H1 (cell line): ENCODE measurements around the gene SPATS1. TPM values are rescaled to one million over a fixed set of nuclear protein-coding genes. Genes with fewer than 3 reads are reported as not detected.

Source experiments
- CTCF ChIA-PET: fragments of 300-600 bp; sonication (Branson Sonifier 250); formaldehyde crosslinking; loops from one replicate; lab custom pipeline; 2021; ENCODE audit not compliant: partially characterized antibody; lab: Charles Lee
- POLR2A ChIA-PET: fragments of 300-600 bp; sonication (Branson Sonifier 250); formaldehyde crosslinking; loops from one replicate; lab custom pipeline; 2021; ENCODE audit warnings: inconsistent platforms; ENCODE audit not compliant: partially characterized antibody; lab: Charles Lee
- DNase-seq, 2 experiments: peaks; one replicate each; pipeline versions ENCODE4 v3.0.0 to v3.0.0-alpha.2; 2010 to 2022; ENCODE audit warnings: low spot score in 2 of 2, low read depth in 1 of 2, mixed read lengths in 1 of 2
- FAIRE-seq: peaks from 2 replicates; lab custom pipeline; 2011; peaks lifted over from hg19 to GRCh38; lab: Jason Lieb, UNC
- H2AFZ ChIP-seq: 2 replicates; pipeline ENCODE4 v1.8.1; 2012; ENCODE audit warnings: low read length, inconsistent platforms
- H2AK5ac ChIP-seq: 2 replicates; pipeline ENCODE4 v1.6.1; 2013; ENCODE audit warnings: low read depth, low read length
- H2BK120ac ChIP-seq: replicated peaks from 2 replicates; pipeline ENCODE3; 2013; ENCODE audit warnings: low read depth, low read length, inconsistent platforms
- H2BK12ac ChIP-seq: 2 replicates; pipeline ENCODE4 v1.6.1; 2013; ENCODE audit warnings: low read depth, low read length
- H2BK15ac ChIP-seq: 2 replicates; pipeline ENCODE4 v1.6.1; 2013; ENCODE audit warnings: low read length
- H2BK20ac ChIP-seq: 2 replicates; pipeline ENCODE4 v1.6.1; 2013; ENCODE audit warnings: low read length
- H2BK5ac ChIP-seq: 2 replicates; pipeline ENCODE4 v1.6.1; 2013; ENCODE audit warnings: low read depth, low read length
- H3K14ac ChIP-seq: 2 replicates; pipeline ENCODE4 v1.6.1; 2013; ENCODE audit warnings: inconsistent platforms; ENCODE audit not compliant: insufficient read length
- H3K18ac ChIP-seq: 2 replicates; pipeline ENCODE4 v1.6.1; 2013; ENCODE audit warnings: low read length; ENCODE audit errors: extremely low read depth
- H3K23ac ChIP-seq: 2 replicates; pipeline ENCODE4 v1.6.1; 2013; ENCODE audit warnings: inconsistent platforms; ENCODE audit not compliant: insufficient read length
- H3K23me2 ChIP-seq: 2 replicates; pipeline ENCODE4 v1.6.1; 2013; ENCODE audit warnings: low read depth, low read length
- H3K27ac ChIP-seq: 2 replicates; pipeline ENCODE4 v1.6.1; 2011; ENCODE audit warnings: low read depth, low read length, inconsistent platforms
- H3K27me3 ChIP-seq, 4 experiments: replicated peaks in 1 of 4; 1 replicate in 1 of 4; 2 replicates in 3 of 4; pipeline versions ENCODE4 v1.6.1 to v1.8.1; 2011 to 2013; ENCODE audit warnings: low read length in 3 of 4, mild to moderate bottlenecking in 3 of 4, inconsistent platforms in 2 of 4, mixed read lengths in 2 of 4, moderate library complexity in 1 of 4; ENCODE audit not compliant: control insufficient read depth in 3 of 4, insufficient read depth in 3 of 4; ENCODE audit errors: extremely low read depth in 1 of 4
- H3K36me3 ChIP-seq, 4 experiments: 2 replicates each; pipeline versions ENCODE4 v1.6.1 to v1.8.1; 2011 to 2013; ENCODE audit warnings: mild to moderate bottlenecking in 4 of 4, low read length in 3 of 4, moderate library complexity in 2 of 4, control low read depth in 1 of 4, inconsistent platforms in 1 of 4; ENCODE audit not compliant: insufficient read depth in 4 of 4, control insufficient read depth in 2 of 4
- H3K4ac ChIP-seq: replicated peaks from 2 replicates; pipeline ENCODE3; 2013; ENCODE audit warnings: low read length, low read depth, mixed read lengths, inconsistent platforms; ENCODE audit not compliant: insufficient read length
- H3K4me1 ChIP-seq, 4 experiments: replicated peaks in 1 of 4; 1 replicate in 1 of 4; 2 replicates in 3 of 4; pipeline versions ENCODE4 v1.6.1 to v1.8.1; 2011 to 2013; ENCODE audit warnings: low read length in 3 of 4, inconsistent platforms in 2 of 4, mixed read lengths in 1 of 4; ENCODE audit not compliant: insufficient read depth in 4 of 4, control insufficient read depth in 3 of 4
- H3K4me2 ChIP-seq, 2 experiments: 2 replicates each; pipeline versions ENCODE4 v1.6.1 to v1.8.1; 2011 to 2013; ENCODE audit warnings: low read depth in 2 of 2, low read length in 2 of 2, control low read depth in 1 of 2, inconsistent platforms in 1 of 2, mild to moderate bottlenecking in 1 of 2; ENCODE audit not compliant: insufficient read depth in 1 of 2
- H3K4me3 ChIP-seq, 4 experiments: fragments of 200-600, 300-600 bp in 1 of 4; sonication (generic), shearing (Covaris generic), sonication (Bioruptor Twin) in 1 of 4; 2 replicates each; pipeline versions ENCODE4 v1.5.1 to v1.8.1; 2011 to 2016; ENCODE audit warnings: low read length in 4 of 4, low read depth in 3 of 4, control low read depth in 2 of 4, inconsistent platforms in 2 of 4, mild to moderate bottlenecking in 2 of 4, mixed read lengths in 1 of 4, moderate library complexity in 1 of 4; ENCODE audit not compliant: insufficient read depth in 2 of 4; ENCODE audit errors: extremely low read depth in 1 of 4
- H3K56ac ChIP-seq: replicated peaks from 2 replicates; pipeline ENCODE3; 2013; ENCODE audit warnings: low read depth, mild to moderate bottlenecking, mixed read lengths, low read length, inconsistent platforms; ENCODE audit not compliant: insufficient read length
- H3K79me1 ChIP-seq: 2 replicates; pipeline ENCODE4 v1.6.1; 2013; ENCODE audit warnings: low read depth, low read length, control low read depth
- H3K79me2 ChIP-seq, 2 experiments: 2 replicates each; pipeline versions ENCODE4 v1.6.1 to v1.8.1; 2012 to 2013; ENCODE audit warnings: low read length in 2 of 2, mild to moderate bottlenecking in 2 of 2, inconsistent platforms in 1 of 2; ENCODE audit not compliant: insufficient read depth in 2 of 2, control insufficient read depth in 1 of 2
- H3K9ac ChIP-seq, 4 experiments: replicated peaks in 1 of 4; 1 replicate in 1 of 4; 2 replicates in 3 of 4; pipeline versions ENCODE4 v1.6.1 to v1.8.1; 2011 to 2013; ENCODE audit warnings: low read depth in 3 of 4, low read length in 3 of 4, control low read depth in 2 of 4, mild to moderate bottlenecking in 2 of 4, moderate library complexity in 2 of 4, inconsistent platforms in 1 of 4; ENCODE audit errors: extremely low read depth in 1 of 4
- H3K9me3 ChIP-seq, 2 experiments: 2 replicates each; pipeline versions ENCODE4 v1.6.1 to v1.8.1; 2012 to 2013; ENCODE audit warnings: mild to moderate bottlenecking in 2 of 2, moderate library complexity in 2 of 2, control low read depth in 1 of 2, inconsistent platforms in 1 of 2, low read depth in 1 of 2, low read length in 1 of 2, mixed read lengths in 1 of 2; ENCODE audit not compliant: insufficient read depth in 2 of 2
- H4K20me1 ChIP-seq, 2 experiments: replicated peaks in 1 of 2; 2 replicates each; pipeline versions ENCODE3 to v1.8.1; 2011 to 2013; ENCODE audit warnings: inconsistent platforms in 2 of 2, low read length in 2 of 2, mild to moderate bottlenecking in 1 of 2; ENCODE audit not compliant: insufficient read depth in 2 of 2, control insufficient read depth in 1 of 2
- H4K5ac ChIP-seq: 2 replicates; pipeline ENCODE4 v1.6.1; 2013; ENCODE audit warnings: low read length, low read depth, mixed read lengths, inconsistent platforms; ENCODE audit not compliant: insufficient read length
- H4K8ac ChIP-seq: 2 replicates; pipeline ENCODE4 v1.8.0; 2013; ENCODE audit warnings: mild to moderate bottlenecking, moderate library complexity, low read length, inconsistent platforms; ENCODE audit not compliant: insufficient read depth; ENCODE audit errors: extremely low read depth
- H4K91ac ChIP-seq: replicated peaks from 2 replicates; pipeline ENCODE3; 2013; ENCODE audit warnings: low read length, mixed read lengths, inconsistent platforms; ENCODE audit not compliant: insufficient read length
- CBX8 ChIP-seq: fragments of 300-800, 300-1000 bp; sonication (generic); IDR thresholded peaks from 2 replicates; pipeline ENCODE4 v1.7.1; 2016; ENCODE audit warnings: low read depth, low read length, borderline replicate concordance
- EP300 ChIP-seq, 2 experiments: IDR thresholded peaks; 1 replicate in 1 of 2; 2 replicates in 1 of 2; pipeline ENCODE4 v1.6.1; 2011 to 2012; ENCODE audit warnings: low read depth in 2 of 2, low read length in 2 of 2, mild to moderate bottlenecking in 2 of 2, borderline replicate concordance in 1 of 2, inconsistent platforms in 1 of 2, moderate library complexity in 1 of 2
- HDAC2 ChIP-seq, 2 experiments: fragments of 300-600 bp in 1 of 2; sonication (generic) in 1 of 2; IDR thresholded peaks; 2 replicates each; pipeline ENCODE4 v1.6.1; 2011 to 2012; ENCODE audit warnings: low read depth in 2 of 2, low read length in 2 of 2, mild to moderate bottlenecking in 2 of 2, moderate library complexity in 2 of 2, borderline replicate concordance in 1 of 2, inconsistent platforms in 1 of 2
- JUND ChIP-seq: IDR thresholded peaks from 2 replicates; pipeline ENCODE4 v1.6.1; 2011; ENCODE audit warnings: mild to moderate bottlenecking, improper control_type of control experiment, low read length
- KDM4A ChIP-seq: IDR thresholded peaks from one replicate; pipeline ENCODE4 v1.7.1; 2012; ENCODE audit warnings: low read depth, mild to moderate bottlenecking, moderate library complexity, low read length, inconsistent platforms; ENCODE audit not compliant: severe bottlenecking
- KDM5A ChIP-seq: fragments of 200-600 bp; IDR thresholded peaks from 2 replicates; pipeline ENCODE4 v1.7.1; 2012; ENCODE audit warnings: mild to moderate bottlenecking, low read length, inconsistent platforms, mixed read lengths
- MAX ChIP-seq: IDR thresholded peaks from 2 replicates; pipeline ENCODE4 v1.6.1; 2012; ENCODE audit warnings: inconsistent platforms
- NRF1 ChIP-seq: IDR thresholded peaks from 2 replicates; pipeline ENCODE4 v1.6.1; 2011; ENCODE audit warnings: mild to moderate bottlenecking, low read depth, low read length, improper control_type of control experiment
- PHF8 ChIP-seq: fragments of 200-600 bp; sonication (generic); conservative IDR thresholded peaks from 2 replicates; pipeline ENCODE4 v1.7.1; 2012; ENCODE audit warnings: low read depth, mild to moderate bottlenecking, inconsistent platforms, low read length, moderate library complexity
- SIX5 ChIP-seq: IDR thresholded peaks from 2 replicates; pipeline ENCODE4 v1.6.1; 2011; ENCODE audit warnings: mild to moderate bottlenecking, low read depth, low read length
- SP1 ChIP-seq: IDR thresholded peaks from 2 replicates; pipeline ENCODE4 v1.6.1; 2011; ENCODE audit warnings: low read depth, low read length
- USF2 ChIP-seq: IDR thresholded peaks from 2 replicates; pipeline ENCODE4 v1.6.1; 2011; ENCODE audit warnings: low read length, improper control_type of control experiment
- WGBS, 2 experiments: shearing (Covaris generic) in 1 of 2; methylation state at CpG; one replicate each; pipeline versions ENCODE4 v1.1.6 to v1.1.7; 2013 to 2015; ENCODE audit warnings: low lambda C conversion rate in 2 of 2, mixed read lengths in 2 of 2, inconsistent platforms in 1 of 2, low coverage in 1 of 2, missing lambda C conversion rate in 1 of 2; ENCODE audit not compliant: insufficient replicate concordance in 2 of 2, insufficient coverage in 1 of 2, insufficient read length in 1 of 2; ENCODE audit errors: extremely low coverage in 1 of 2, missing lambda C conversion rate in 1 of 2; 5-methylcytosine and 5-hydroxymethylcytosine counted together
- polyA plus RNA-seq, 7 experiments: library from polyadenylated mRNA; depleted of rRNA in 3 of 7; stranded (reverse) in 5 of 7; unstranded in 2 of 7; fragments of >200 nt in 5 of 7; fragments of 200-250 nt in 2 of 7; gene quantifications; 1 replicate in 5 of 7; 2 replicates in 1 of 7; 4 replicates in 1 of 7; pipeline versions ENCODE4 v1.2.1 to v1.2.3, GENCODE V29; 2011 to 2013; ENCODE audit warnings: missing spikeins in 2 of 7, mixed read lengths in 2 of 7
- total RNA-seq: library from RNA; stranded (reverse); fragmentation: NEBNext Ultra II Directional; extraction: Animal tissue kit (Norgen Biotek cat#: 25700); gene quantifications from 2 replicates; pipeline ENCODE4 v1.2.1, GENCODE V29; 2021

Gene SPATS1
- total and polyA plus RNA-seq, 2 of the 8 experiments (the other 6 are each of a cell fraction or from before 2014, with no cell fraction given): not detected

GRCh38 chr6:44311304-44311703 is 31.1 kb upstream of the SPATS1 start:
- DNase-seq: no peak
- no peak for TF ChIP-seq EP300 (IDR thresholded peaks at IDR 0.05; ENCODE audit: borderline replicate concordance in 1 of 2, low read depth in 2 of 2, low read length in 2 of 2)
- no peak for TF ChIP-seq SIX5
- TF ChIP-seq NRF1: no peak
- no peak for TF ChIP-seq HDAC2 (IDR thresholded peaks at IDR 0.05; ENCODE audit: borderline replicate concordance in 1 of 2, low read depth in 2 of 2, low read length in 2 of 2)
- no peak for TF ChIP-seq MAX
- TF ChIP-seq KDM4A: no peak
- TF ChIP-seq CBX8: no peak
- TF ChIP-seq JUND: no peak
- no peak for TF ChIP-seq USF2
- no peak for TF ChIP-seq PHF8
- no peak for TF ChIP-seq KDM5A
- no peak for TF ChIP-seq SP1

More at GRCh38 chr6:44311304-44311703, 31.1 kb upstream of the SPATS1 start:
- Histone ChIP-seq H3K79me1 (peaks cover 3% of the 10 kb centered on the region; the same call in 1 of the 2 replicates), H4K5ac (no peak overlapping the region), H2BK5ac (no peak overlapping the region), H2AK5ac (no peak overlapping the region), H2BK20ac (no peak overlapping the region), H3K9ac (no peak overlapping the region), H3K36me3 (peaks cover 13 to 44% (median 39%) of the 10 kb centered on the region in 4 experiments), H2AFZ (no peak overlapping the region), H2BK15ac (no peak overlapping the region), H2BK12ac (no peak overlapping the region), H3K4me1 (peaks cover 2 to 6% (median 3%) of the 10 kb centered on the region in 4 experiments; a peak in 6 of 7 replicates), H3K4me2 (no peak overlapping the region; a peak in 1 of 4 replicates), H3K14ac (no peak overlapping the region), H3K4ac (no peak overlapping the region), H4K20me1 (peaks cover 0 to 2% of the 10 kb centered on the region in 2 experiments), H3K79me2 (peaks cover 0 to 13% of the 10 kb centered on the region in 2 experiments; a peak in 2 of 4 replicates), H4K8ac (no peak overlapping the region), H3K18ac (no peak overlapping the region), H3K23me2 (peaks cover 4% of the 10 kb centered on the region), H3K23ac (no peak overlapping the region), H2BK120ac (no peak overlapping the region), H3K27ac (no peak overlapping the region), H3K4me3 (no peak overlapping the region), H4K91ac (no peak overlapping the region), H3K9me3 (no peaks in the 10 kb centered on the region), H3K27me3 (no peaks in the 10 kb centered on the region), H3K56ac (no peak overlapping the region)
- ChIA-PET CTCF (interaction anchor here (0.6 to 13.9 kb wide), 9 partner anchors 9 to 215 kb away, joined by 3 to 330 read pairs (median 3); partner anchors contain the start of genes NFKBIE and TMEM151B), POLR2A (interaction anchor here (1.8 to 5.6 kb wide), 6 partner anchors 12 to 65 kb away, joined by 5 to 80 read pairs (median 10); partner anchors contain the start of gene HSP90AB1)
- 92% methylated on average over 2 of the region's 2 CpGs; no CpG with 5 or more reads in 1 of the 2 experiments for WGBS, 2 experiments
- no peak for FAIRE-seq
